ENCODE measurements around the gene AP3D1. TPM values are rescaled to one million over a fixed set of nuclear protein-coding genes. Genes with fewer than 3 reads are reported as not detected.
A peak's percentile ranks its signal among the peaks of the same experiment; 100 is the strongest.

The AP3D1 gene
- total and polyA plus RNA-seq, 9 of the 15 experiments (the other 6 are each of a cell fraction or from before 2014, with no cell fraction given): 1.2 to 86.1 (median 35.9) TPM

GRCh38 chr19:2050991-2051772 lies 100.2 kb downstream of the AP3D1 start, which contains the start of gene MKNK2 (continued):
- no peak for TF ChIP-seq CUX1 (CRISPR knock-in tag; IDR thresholded peaks at IDR 0.05)
- no peak for TF ChIP-seq RBM15 (IDR thresholded peaks at IDR 0.05; ENCODE audit: insufficient read depth, low read length)
- TF ChIP-seq MAFK (IDR thresholded peaks at IDR 0.05; ENCODE audit: low read length): no peak; the same call in 1 of the 2 replicates
- no peak for TF ChIP-seq CBX5 (IDR thresholded peaks at IDR 0.05; ENCODE audit: borderline replicate concordance, low read depth)
- 0 out of 2 replicates have a peak, but pooled peaks have one; percentile 24 for TF ChIP-seq ZNF583 (CRISPR knock-in tag; IDR thresholded peaks at IDR 0.05)
- TF ChIP-seq GATAD2B (IDR thresholded peaks at IDR 0.05; ENCODE audit: borderline replicate concordance): peak; percentile 96
- no peak for TF ChIP-seq PRDM10 (IDR thresholded peaks at IDR 0.05; ENCODE audit: partially characterized antibody)
- no peak for TF ChIP-seq STAT5A (IDR thresholded peaks at IDR 0.05; ENCODE audit: borderline replicate concordance, low read length)
- TF ChIP-seq CEBPZ (IDR thresholded peaks at IDR 0.05; ENCODE audit: borderline replicate concordance, low read depth, low read length): no peak
- TF ChIP-seq HCFC1 (IDR thresholded peaks at IDR 0.05; ENCODE audit: low read depth, low read length): peak; percentile 70
- no peak for TF ChIP-seq NFIC (IDR thresholded peaks at IDR 0.05)
- TF ChIP-seq ZNF655 (CRISPR knock-in tag; IDR thresholded peaks at IDR 0.05): no peak
- TF ChIP-seq EHMT2 (IDR thresholded peaks at IDR 0.05): no peak
